CD14-positive monocyte (primary cell): ENCODE results near the gene VGF. TPM values are rescaled to one million over a fixed set of nuclear protein-coding genes. Genes with fewer than 3 reads are reported as not detected.
A peak's percentile ranks its signal among the peaks of the same experiment; 100 is the strongest.

Experiments used
- DNase-seq, 3 donors: peaks; one replicate each; pipeline ENCODE4 v3.0.0-alpha.2; 2011 to 2022
- H2AFZ ChIP-seq: 2 replicates; pipeline ENCODE4 v1.6.0; 2012; ENCODE audit warnings: mild to moderate bottlenecking, low read depth, low read length, inconsistent platforms; ENCODE audit not compliant: insufficient read depth, poor library complexity, severe bottlenecking
- H3K27ac ChIP-seq, 2 donors: 1 replicate in 1 of 2; 2 replicates in 1 of 2; pipeline ENCODE4 v1.5.1; 2012 to 2013; ENCODE audit warnings: low read length in 2 of 2, control low read depth in 1 of 2, inconsistent platforms in 1 of 2, low read depth in 1 of 2, mild to moderate bottlenecking in 1 of 2
- H3K27me3 ChIP-seq, 2 donors: one replicate each; pipeline versions ENCODE4 v1.6.0 to v1.6.1; 2011 to 2013; ENCODE audit warnings: low read length in 2 of 2; ENCODE audit not compliant: control insufficient read depth in 2 of 2, insufficient read depth in 2 of 2
- H3K36me3 ChIP-seq, 2 donors: replicated peaks in 1 of 2; 1 replicate in 1 of 2; 2 replicates in 1 of 2; pipeline versions ENCODE4 v1.5.1 to v1.6.1; 2012 to 2013; ENCODE audit warnings: low read length in 2 of 2, control low read depth in 1 of 2, inconsistent platforms in 1 of 2, mild to moderate bottlenecking in 1 of 2; ENCODE audit not compliant: insufficient read depth in 2 of 2, control insufficient read depth in 1 of 2
- H3K4me1 ChIP-seq, 2 donors: 1 replicate in 1 of 2; 2 replicates in 1 of 2; pipeline versions ENCODE4 v1.5.1 to v1.6.1; 2012 to 2013; ENCODE audit warnings: low read length in 2 of 2, control low read depth in 1 of 2, inconsistent platforms in 1 of 2, mild to moderate bottlenecking in 1 of 2, moderate library complexity in 1 of 2; ENCODE audit not compliant: insufficient read depth in 2 of 2, control insufficient read depth in 1 of 2
- H3K4me2 ChIP-seq: replicated peaks from 2 replicates; pipeline ENCODE3; 2012; ENCODE audit warnings: low read length, moderate library complexity, mild to moderate bottlenecking; ENCODE audit not compliant: poor library complexity, severe bottlenecking; ENCODE audit errors: extremely low read depth
- H3K4me3 ChIP-seq, 3 experiments: fragments of 200-600 bp in 1 of 3; sonication (generic) in 1 of 3; replicated peaks in 1 of 3; 1 replicate in 2 of 3; 2 replicates in 1 of 3; pipeline ENCODE4 v1.5.1; 2011 to 2013; ENCODE audit warnings: low read length in 3 of 3, mild to moderate bottlenecking in 3 of 3, control low read depth in 2 of 3, low read depth in 2 of 3, inconsistent platforms in 1 of 3, moderate library complexity in 1 of 3
- H3K79me2 ChIP-seq: 2 replicates; pipeline ENCODE4 v1.6.0; 2012; ENCODE audit warnings: mild to moderate bottlenecking, control low read depth, inconsistent platforms, low read length, moderate library complexity; ENCODE audit not compliant: insufficient read depth
- H3K9ac ChIP-seq: 2 replicates; pipeline ENCODE4 v1.6.0; 2017; ENCODE audit warnings: low read length, mild to moderate bottlenecking; ENCODE audit not compliant: insufficient read depth, poor library complexity, severe bottlenecking
- H3K9me3 ChIP-seq, 2 donors: replicated peaks in 1 of 2; 1 replicate in 1 of 2; 2 replicates in 1 of 2; pipeline versions ENCODE4 v1.5.1 to v1.6.1; 2012 to 2013; ENCODE audit warnings: low read length in 2 of 2, control low read depth in 1 of 2; ENCODE audit not compliant: control insufficient read depth in 1 of 2, insufficient read depth in 1 of 2
- H4K20me1 ChIP-seq: 2 replicates; pipeline ENCODE4 v1.6.0; 2012; ENCODE audit warnings: mild to moderate bottlenecking, low read length, control low read depth, moderate library complexity; ENCODE audit not compliant: insufficient read depth
- H3K27ac Mint-ChIP-seq, 7 donors: one replicate each; pipeline ENCODE4 v1.8.0; 2020; ENCODE audit warnings: mild to moderate bottlenecking in 7 of 7, mixed read lengths in 7 of 7, moderate library complexity in 6 of 7, inconsistent platforms in 2 of 7
- H3K27me3 Mint-ChIP-seq, 3 donors: one replicate each; pipeline ENCODE4 v1.8.0; 2021 to 2022; ENCODE audit warnings: low read depth in 3 of 3, mild to moderate bottlenecking in 3 of 3, mixed read lengths in 3 of 3, moderate library complexity in 3 of 3, inconsistent platforms in 1 of 3
- H3K36me3 Mint-ChIP-seq, 2 donors: one replicate each; pipeline ENCODE4 v1.8.0; 2020; ENCODE audit warnings: mixed read lengths in 2 of 2, inconsistent platforms in 1 of 2, mild to moderate bottlenecking in 1 of 2
- H3K4me1 Mint-ChIP-seq: one replicate; pipeline ENCODE4 v1.8.0; 2020; ENCODE audit warnings: mild to moderate bottlenecking, mixed read lengths
- H3K4me3 Mint-ChIP-seq, 2 donors: one replicate each; pipeline ENCODE4 v1.8.0; 2020; ENCODE audit warnings: mild to moderate bottlenecking in 2 of 2, mixed read lengths in 2 of 2, moderate library complexity in 1 of 2
- H3K9me3 Mint-ChIP-seq, 7 donors: one replicate each; pipeline ENCODE4 v1.8.0; 2020 to 2022; ENCODE audit warnings: mixed read lengths in 7 of 7, mild to moderate bottlenecking in 6 of 7, moderate library complexity in 6 of 7, inconsistent platforms in 2 of 7
- WGBS: methylation state at CpG from one replicate; pipeline ENCODE4 v1.1.5; 2013; ENCODE audit warnings: missing lambda C conversion rate; ENCODE audit not compliant: insufficient coverage; 5-methylcytosine and 5-hydroxymethylcytosine counted together
- intact Hi-C, 2 donors: fragments of 100-400 bp; cut with micrococcal nuclease; formaldehyde crosslinking; loops; one replicate each; pipeline versions ENCODE4 v1.15.0 to v1.15.1; 2023
- polyA plus RNA-seq, 3 donors: library from polyadenylated mRNA; depleted of rRNA in 1 of 3; unstranded in 2 of 3; stranded (reverse) in 1 of 3; fragments of 300-500 nt in 2 of 3; fragments of >200 nt in 1 of 3; fragmentation: Illumina TruSeq in 2 of 3; gene quantifications; 1 replicate in 2 of 3; 2 replicates in 1 of 3; pipeline ENCODE4 v1.2.3, GENCODE V29; 2012 to 2021
- TF ChIP-seq, protein P1 (sequence below): fragments of 200-600 bp; IDR thresholded peaks from one replicate; pipeline ENCODE4 v1.8.0; 2022; ENCODE audit warnings: antibody characterized with exemption, mild to moderate bottlenecking

Gene VGF
- polyA plus RNA-seq, 3 donors = not detected

DNA sequence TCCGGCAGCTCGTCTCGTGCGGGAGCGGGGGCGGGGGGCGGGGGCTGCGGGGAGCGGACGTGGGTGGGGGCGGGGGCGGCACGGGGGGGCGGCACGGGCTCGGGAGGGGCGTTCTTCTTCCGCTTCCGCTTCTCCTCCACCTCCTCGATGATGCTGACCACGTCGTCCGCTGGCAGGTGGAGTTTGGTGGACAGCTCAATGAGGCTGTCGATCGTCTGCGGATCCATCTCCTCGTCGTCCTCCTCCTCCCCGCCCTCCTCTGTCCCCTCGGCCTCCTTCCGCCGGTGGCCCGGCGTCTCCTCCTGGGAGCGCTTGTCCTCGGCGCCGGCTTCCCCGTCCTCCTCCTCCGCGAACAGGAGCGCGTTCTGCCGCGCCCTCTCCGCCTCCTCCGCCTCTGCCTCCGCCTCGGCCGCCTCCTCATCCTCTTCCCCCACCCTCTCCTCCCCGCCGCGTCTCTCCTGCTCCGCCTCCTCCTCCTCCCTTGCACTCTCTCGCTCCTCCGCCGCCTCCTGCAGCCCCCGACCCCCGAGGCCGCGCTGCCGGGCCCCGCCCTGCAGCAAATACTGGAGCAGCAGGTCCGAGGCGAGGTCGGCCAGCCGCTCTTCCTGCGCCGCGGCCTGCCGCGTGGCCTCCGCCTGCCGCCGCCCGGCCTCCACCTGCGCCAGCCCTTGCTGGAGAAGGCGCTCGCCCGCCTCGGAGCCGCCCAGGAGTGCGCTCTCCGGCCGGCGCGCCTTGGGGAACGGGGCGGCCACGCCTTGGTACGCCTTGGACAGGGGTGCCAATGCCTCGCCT lies 1.9 kb downstream of the VGF start:
- H3K4me3 Mint-ChIP-seq = peak overlapping the region; percentile 69 to 85
- peaks cover 14% of the 10 kb centered on the region for H4K20me1 ChIP-seq
- H3K4me1 Mint-ChIP-seq = peaks cover 27% of the 10 kb centered on the region
- H3K27ac ChIP-seq = no peak overlapping the region
- peaks cover 43 to 64% of the 10 kb centered on the region in 2 donors for H3K27me3 ChIP-seq
- no peaks in the 10 kb centered on the region for H3K79me2 ChIP-seq
- peaks cover 7 to 17% of the 10 kb centered on the region in 2 donors for H3K36me3 ChIP-seq
- H2AFZ ChIP-seq = peak overlapping the region; percentile 23
- under 1% methylated on average over 68 of the region's 92 CpGs for WGBS
- TF ChIP-seq, protein P1, sequence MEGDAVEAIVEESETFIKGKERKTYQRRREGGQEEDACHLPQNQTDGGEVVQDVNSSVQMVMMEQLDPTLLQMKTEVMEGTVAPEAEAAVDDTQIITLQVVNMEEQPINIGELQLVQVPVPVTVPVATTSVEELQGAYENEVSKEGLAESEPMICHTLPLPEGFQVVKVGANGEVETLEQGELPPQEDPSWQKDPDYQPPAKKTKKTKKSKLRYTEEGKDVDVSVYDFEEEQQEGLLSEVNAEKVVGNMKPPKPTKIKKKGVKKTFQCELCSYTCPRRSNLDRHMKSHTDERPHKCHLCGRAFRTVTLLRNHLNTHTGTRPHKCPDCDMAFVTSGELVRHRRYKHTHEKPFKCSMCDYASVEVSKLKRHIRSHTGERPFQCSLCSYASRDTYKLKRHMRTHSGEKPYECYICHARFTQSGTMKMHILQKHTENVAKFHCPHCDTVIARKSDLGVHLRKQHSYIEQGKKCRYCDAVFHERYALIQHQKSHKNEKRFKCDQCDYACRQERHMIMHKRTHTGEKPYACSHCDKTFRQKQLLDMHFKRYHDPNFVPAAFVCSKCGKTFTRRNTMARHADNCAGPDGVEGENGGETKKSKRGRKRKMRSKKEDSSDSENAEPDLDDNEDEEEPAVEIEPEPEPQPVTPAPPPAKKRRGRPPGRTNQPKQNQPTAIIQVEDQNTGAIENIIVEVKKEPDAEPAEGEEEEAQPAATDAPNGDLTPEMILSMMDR = no peak
- peak overlapping the region; percentile 58 for H3K4me2 ChIP-seq
- H3K27ac Mint-ChIP-seq = no peak overlapping the region
- peaks cover 6 to 18% of the 10 kb centered on the region in 2 donors for H3K9me3 ChIP-seq
- H3K9me3 Mint-ChIP-seq = peaks cover 2 to 32% (median 13%) of the 10 kb centered on the region in 7 donors
- peaks cover 31 to 40% of the 10 kb centered on the region in 2 donors for H3K36me3 Mint-ChIP-seq
- no peak for DNase-seq
- intact Hi-C loops = no loop called here
- H3K27me3 Mint-ChIP-seq = peaks cover 64 to 73% (median 73%) of the 10 kb centered on the region in 3 donors
- H3K4me1 ChIP-seq = peaks cover 14 to 30% of the 10 kb centered on the region in 2 donors
- peak overlapping the region in 1 of 3 experiments; percentile 56 for H3K4me3 ChIP-seq
- H3K9ac ChIP-seq = no peak overlapping the region

DNA sequence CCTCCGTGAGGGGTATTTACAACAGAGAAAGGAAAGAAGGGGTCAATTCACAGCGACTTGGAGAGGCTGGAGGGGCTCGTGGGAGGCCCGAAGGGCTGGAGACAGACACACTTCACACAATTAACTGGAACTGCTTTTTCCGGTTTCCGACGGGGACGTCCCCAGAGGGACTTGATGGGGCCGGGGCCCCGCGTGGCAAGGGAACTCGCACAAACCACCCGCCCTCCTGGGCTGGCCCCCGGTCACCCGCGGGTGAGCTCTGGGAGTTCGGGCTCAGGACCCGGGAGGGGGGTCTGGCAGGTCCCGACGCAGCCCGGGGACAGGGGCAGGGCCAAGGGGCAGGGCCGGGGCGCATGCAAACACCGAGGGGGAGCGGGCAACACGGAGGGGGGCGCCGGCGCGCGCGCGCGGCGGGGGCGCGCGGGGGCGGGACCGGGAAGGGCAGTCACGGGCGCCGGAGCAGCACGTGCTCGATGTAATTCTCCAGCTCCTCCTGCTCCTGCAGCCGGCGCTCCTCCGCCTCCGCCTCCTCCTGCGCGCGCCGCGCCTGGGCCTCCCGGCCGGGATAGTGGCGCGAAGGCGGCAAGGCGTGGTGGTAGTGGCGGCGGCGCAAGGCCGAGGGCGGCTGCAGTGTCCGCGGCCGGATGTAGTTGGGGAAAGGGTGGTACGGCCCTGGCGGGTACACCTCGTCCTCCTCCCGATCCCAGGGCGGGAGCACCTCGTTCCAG lies 2.7 kb downstream of the VGF start:
- Histone ChIP-seq H3K27me3 (peaks cover 35 to 57% of the 10 kb centered on the region in 2 donors), H3K9me3 (peaks cover 6 to 18% of the 10 kb centered on the region in 2 donors), H3K4me3 (peak overlapping the region in 1 of 3 experiments; percentile 56), H3K4me1 (peaks cover 14 to 30% of the 10 kb centered on the region in 2 donors), H3K36me3 (peaks cover 7 to 17% of the 10 kb centered on the region in 2 donors), H3K9ac (no peak overlapping the region), H3K4me2 (peak overlapping the region; percentile 52), H3K27ac (no peak overlapping the region), H4K20me1 (peaks cover 14% of the 10 kb centered on the region), H3K79me2 (no peaks in the 10 kb centered on the region), H2AFZ (no peak overlapping the region)
- H3K4me1 Mint-ChIP-seq = peaks cover 24% of the 10 kb centered on the region
- whole genome bisulfite sequencing = under 1% methylated on average over 56 of the region's 74 CpGs
- DNase-seq = no peak
- peaks cover 32 to 45% of the 10 kb centered on the region in 2 donors for H3K36me3 Mint-ChIP-seq
- H3K27ac Mint-ChIP-seq = no peak overlapping the region
- H3K9me3 Mint-ChIP-seq = peaks cover 2 to 30% (median 13%) of the 10 kb centered on the region in 7 donors
- intact Hi-C loops = no loop called here
- TF ChIP-seq, protein P1 = no peak
- peak overlapping the region; percentile 69 to 86 for H3K4me3 Mint-ChIP-seq
- H3K27me3 Mint-ChIP-seq = peaks cover 57 to 65% (median 65%) of the 10 kb centered on the region in 3 donors
